Measurements from ENCODE around the gene NCOA5.
A peak's percentile ranks its signal among the peaks of the same experiment; 100 is the strongest.

The NCOA5 gene

DNA sequence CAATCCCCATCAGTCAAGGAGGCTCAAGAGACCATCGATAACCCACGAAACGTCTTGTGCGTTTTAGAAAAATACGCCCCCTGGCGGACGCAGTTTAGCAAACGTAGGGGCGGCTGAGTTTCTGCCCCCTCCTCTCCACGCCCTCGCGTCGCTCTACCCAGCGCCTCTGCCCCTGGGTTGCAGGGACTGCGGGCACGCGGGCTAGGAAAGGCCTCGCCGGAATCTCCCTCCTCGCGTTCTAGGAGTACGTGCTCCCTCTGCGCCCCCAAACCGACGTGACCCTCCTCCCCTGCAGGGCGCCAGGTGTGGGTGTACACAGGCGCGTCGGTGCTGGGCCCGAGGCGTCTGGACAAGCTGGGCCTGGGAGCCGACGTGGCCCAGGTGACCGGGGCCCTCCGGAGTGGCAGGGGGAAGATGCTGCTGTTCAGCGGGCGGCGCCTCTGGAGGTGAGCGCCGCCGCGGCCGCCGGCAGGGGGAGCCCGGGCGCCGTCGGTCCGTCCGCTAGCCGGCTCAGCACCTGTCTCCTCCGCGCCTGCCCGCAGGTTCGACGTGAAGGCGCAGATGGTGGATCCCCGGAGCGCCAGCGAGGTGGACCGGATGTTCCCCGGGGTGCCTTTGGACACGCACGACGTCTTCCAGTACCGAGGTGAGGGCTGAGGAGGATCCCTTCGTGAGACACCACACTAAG is 75.8 kb downstream of the NCOA5 start:
- H3K36me3 ChIP-seq (ENCODE audit: insufficient read depth, insufficient read length, low read length), result peaks cover 15% of the 10 kb centered on the region
- H3K4me1 ChIP-seq (ENCODE audit: insufficient read depth, insufficient read length), result peaks cover 4% of the 10 kb centered on the region
- peaks cover 19% of the 10 kb centered on the region; the same call in 1 of the 2 replicates for H3K9me3 ChIP-seq (ENCODE audit: insufficient read depth, low read length)
- TF ChIP-seq ZNF274 (IDR thresholded peaks at IDR 0.05; ENCODE audit: low read depth, low read length), result no peak
- TF ChIP-seq YY1 (IDR thresholded peaks at IDR 0.05; ENCODE audit: insufficient read depth, insufficient read length), result no peak
- no peak for TF ChIP-seq SUZ12 (IDR thresholded peaks at IDR 0.05; ENCODE audit: extremely low read depth, insufficient read depth, insufficient read length)
- no peak for DNase-seq (ENCODE audit: low read depth, low spot score)
- H3K4me3 ChIP-seq (ENCODE audit: insufficient read length, low read depth), result peak overlapping the region; percentile 37
- H3K27me3 ChIP-seq (ENCODE audit: insufficient read depth, insufficient read length), result peaks cover 10% of the 10 kb centered on the region
- H3K9ac ChIP-seq (ENCODE audit: insufficient read length, low read depth), result peak overlapping the region; percentile 57

DNA sequence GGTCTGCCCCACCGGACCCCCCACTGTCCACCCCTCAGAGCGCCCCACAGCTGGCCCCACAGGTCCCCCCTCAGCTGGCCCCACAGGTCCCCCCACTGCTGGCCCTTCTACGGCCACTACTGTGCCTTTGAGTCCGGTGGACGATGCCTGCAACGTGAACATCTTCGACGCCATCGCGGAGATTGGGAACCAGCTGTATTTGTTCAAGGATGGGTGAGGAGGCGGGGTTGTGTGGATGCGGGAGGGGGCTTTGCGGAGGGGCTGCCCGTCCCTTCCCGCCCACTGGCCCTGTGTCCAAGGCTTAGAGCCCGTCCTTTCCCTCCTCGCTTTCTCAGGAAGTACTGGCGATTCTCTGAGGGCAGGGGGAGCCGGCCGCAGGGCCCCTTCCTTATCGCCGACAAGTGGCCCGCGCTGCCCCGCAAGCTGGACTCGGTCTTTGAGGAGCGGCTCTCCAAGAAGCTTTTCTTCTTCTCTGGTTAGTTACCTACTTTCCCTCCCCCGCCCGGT is 76.4 kb downstream of the NCOA5 start:
- TF ChIP-seq ZNF274 (IDR thresholded peaks at IDR 0.05; ENCODE audit: low read depth, low read length) (no peak), SUZ12 (IDR thresholded peaks at IDR 0.05; ENCODE audit: extremely low read depth, insufficient read depth, insufficient read length) (no peak), YY1 (IDR thresholded peaks at IDR 0.05; ENCODE audit: insufficient read depth, insufficient read length) (no peak)
- peaks cover 10% of the 10 kb centered on the region for H3K4me1 ChIP-seq (ENCODE audit: insufficient read depth, insufficient read length)
- no peak overlapping the region for H3K4me3 ChIP-seq (ENCODE audit: insufficient read length, low read depth)
- DNase-seq (ENCODE audit: low read depth, low spot score), result no peak
- H3K9ac ChIP-seq (ENCODE audit: insufficient read length, low read depth), result no peak overlapping the region
- peaks cover 15% of the 10 kb centered on the region for H3K36me3 ChIP-seq (ENCODE audit: insufficient read depth, insufficient read length, low read length)
- peaks cover 19% of the 10 kb centered on the region; the same call in 1 of the 2 replicates for H3K9me3 ChIP-seq (ENCODE audit: insufficient read depth, low read length)
- H3K27me3 ChIP-seq (ENCODE audit: insufficient read depth, insufficient read length), result peaks cover 10% of the 10 kb centered on the region

DNA sequence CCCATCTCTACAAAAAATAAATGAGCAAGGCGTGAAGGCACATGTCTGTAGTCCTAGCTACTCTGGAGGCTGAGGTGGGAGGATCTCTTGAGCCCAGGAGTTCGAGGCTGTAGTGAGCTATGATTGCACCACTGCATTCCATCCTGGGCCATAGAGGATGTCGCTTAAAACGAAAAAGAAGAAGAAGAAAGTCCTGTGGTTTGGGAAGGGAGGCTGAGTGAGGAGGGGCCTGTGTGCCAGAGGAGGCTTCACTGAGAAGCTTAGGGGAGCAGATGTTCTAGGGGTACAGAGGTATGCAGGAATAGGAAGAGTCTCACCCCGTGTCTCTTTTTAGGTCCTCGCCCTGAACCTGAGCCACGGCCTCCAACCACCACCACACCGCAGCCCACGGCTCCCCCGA is 76.8 kb downstream of the NCOA5 start:
- TF ChIP-seq YY1 (IDR thresholded peaks at IDR 0.05; ENCODE audit: insufficient read depth, insufficient read length) (no peak), SUZ12 (IDR thresholded peaks at IDR 0.05; ENCODE audit: extremely low read depth, insufficient read depth, insufficient read length) (no peak), ZNF274 (IDR thresholded peaks at IDR 0.05; ENCODE audit: low read depth, low read length) (no peak)
- Histone ChIP-seq H3K4me1 (ENCODE audit: insufficient read depth, insufficient read length) (peaks cover 13% of the 10 kb centered on the region), H3K27me3 (ENCODE audit: insufficient read depth, insufficient read length) (peaks cover 10% of the 10 kb centered on the region), H3K4me3 (ENCODE audit: insufficient read length, low read depth) (no peak overlapping the region), H3K36me3 (ENCODE audit: insufficient read depth, insufficient read length, low read length) (peaks cover 15% of the 10 kb centered on the region), H3K9me3 (ENCODE audit: insufficient read depth, low read length) (peaks cover 19% of the 10 kb centered on the region; the same call in 1 of the 2 replicates), H3K9ac (ENCODE audit: insufficient read length, low read depth) (no peak overlapping the region)
- no peak for DNase-seq (ENCODE audit: low read depth, low spot score)

DNA sequence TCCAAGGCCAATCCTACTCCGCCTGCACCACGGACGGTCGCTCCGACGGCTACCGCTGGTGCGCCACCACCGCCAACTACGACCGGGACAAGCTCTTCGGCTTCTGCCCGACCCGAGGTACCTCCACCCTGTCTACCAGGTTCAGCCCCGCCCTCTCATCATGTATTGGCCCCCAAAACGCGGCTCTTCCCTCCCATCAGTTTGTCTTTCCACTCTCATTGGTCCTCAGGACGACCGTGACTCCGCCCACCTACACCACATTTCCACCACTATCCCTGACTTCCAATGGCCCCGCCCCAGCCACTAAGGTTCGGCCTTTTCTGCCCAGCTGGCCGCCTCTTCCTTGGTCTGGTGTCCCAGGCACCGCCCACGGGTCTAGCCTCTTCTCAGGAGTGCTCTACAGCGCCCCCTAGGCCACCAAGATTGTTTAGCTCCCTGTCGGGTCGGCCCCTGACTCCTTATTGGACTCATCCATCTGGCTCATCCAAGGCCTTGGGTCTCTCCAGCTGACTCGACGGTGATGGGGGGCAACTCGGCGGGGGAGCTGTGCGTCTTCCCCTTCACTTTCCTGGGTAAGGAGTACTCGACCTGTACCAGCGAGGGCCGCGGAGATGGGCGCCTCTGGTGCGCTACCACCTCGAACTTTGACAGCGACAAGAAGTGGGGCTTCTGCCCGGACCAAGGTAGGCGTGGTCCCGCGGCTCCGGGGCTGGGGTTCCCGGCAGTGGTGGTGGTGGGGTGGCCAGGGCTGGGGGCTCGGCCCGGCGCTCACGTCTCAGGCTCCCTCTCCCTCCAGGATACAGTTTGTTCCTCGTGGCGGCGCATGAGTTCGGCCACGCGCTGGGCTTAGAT is 77.9 kb downstream of the NCOA5 start:
- DNase-seq (ENCODE audit: low read depth, low spot score), result no peak
- peaks cover 10% of the 10 kb centered on the region for H3K27me3 ChIP-seq (ENCODE audit: insufficient read depth, insufficient read length)

More for the DNA sequence above, 77.9 kb downstream of the NCOA5 start:
- H3K36me3 ChIP-seq (ENCODE audit: insufficient read depth, insufficient read length, low read length), result peaks cover 10% of the 10 kb centered on the region
- peaks cover 15% of the 10 kb centered on the region; the same call in 1 of the 2 replicates for H3K9me3 ChIP-seq (ENCODE audit: insufficient read depth, low read length)
- no peak overlapping the region for H3K9ac ChIP-seq (ENCODE audit: insufficient read length, low read depth)
- TF ChIP-seq ZNF274 (IDR thresholded peaks at IDR 0.05; ENCODE audit: low read depth, low read length) (no peak), YY1 (IDR thresholded peaks at IDR 0.05; ENCODE audit: insufficient read depth, insufficient read length) (no peak)
- peaks cover 13% of the 10 kb centered on the region for H3K4me1 ChIP-seq (ENCODE audit: insufficient read depth, insufficient read length)
- no peak overlapping the region for H3K4me3 ChIP-seq (ENCODE audit: insufficient read length, low read depth)

Data from NT2/D1 (cell line).